Fibroblast of lung (primary cell): ENCODE results near the gene TRIM14.

ENCODE experiments used
- EZH2 ChIP-seq: IDR thresholded peaks from 2 replicates; pipeline ENCODE4 v1.5.1; 2012; ENCODE audit warnings: low read length, control low read depth, mild to moderate bottlenecking; ENCODE audit errors: missing control alignments
- TF ChIP-seq, protein P1 (sequence below), 2 donors: IDR thresholded peaks in 1 of 2; conservative IDR thresholded peaks in 1 of 2; 1 replicate in 1 of 2; 2 replicates in 1 of 2; pipeline ENCODE4 v1.5.1; 2011 to 2012; ENCODE audit warnings: low read length in 2 of 2, control low read depth in 1 of 2, inconsistent platforms in 1 of 2, low read depth in 1 of 2, mild to moderate bottlenecking in 1 of 2

DNA sequence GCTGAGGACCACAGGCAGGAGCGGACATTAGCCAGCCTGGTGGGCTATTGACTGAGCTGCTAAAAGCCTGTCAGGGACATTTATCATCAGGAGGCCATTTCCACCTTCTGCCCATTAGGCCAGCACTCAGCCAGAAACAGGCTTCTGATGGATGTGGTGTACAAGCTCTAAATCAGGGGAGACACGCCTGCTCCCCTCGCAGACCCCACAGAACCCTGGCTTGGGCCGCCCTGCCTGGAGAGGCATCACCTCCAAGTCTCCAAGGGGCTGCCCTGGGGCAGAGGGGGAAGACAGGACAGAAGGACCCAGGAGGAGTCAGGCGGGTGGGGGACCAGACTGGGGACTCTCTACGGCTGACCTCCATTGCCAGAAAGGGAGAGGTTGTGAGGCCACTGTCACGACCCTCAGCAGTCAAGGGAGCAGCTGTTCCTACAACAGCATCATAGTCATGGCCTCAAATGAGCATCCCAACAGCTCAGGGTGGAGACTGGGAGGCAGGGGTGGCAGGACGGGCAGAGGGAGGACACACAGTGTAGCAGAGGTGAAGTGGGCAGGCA is 24.0 kb upstream of the TRIM14 start:
- TF ChIP-seq EZH2, result no peak
- TF ChIP-seq, protein P1, sequence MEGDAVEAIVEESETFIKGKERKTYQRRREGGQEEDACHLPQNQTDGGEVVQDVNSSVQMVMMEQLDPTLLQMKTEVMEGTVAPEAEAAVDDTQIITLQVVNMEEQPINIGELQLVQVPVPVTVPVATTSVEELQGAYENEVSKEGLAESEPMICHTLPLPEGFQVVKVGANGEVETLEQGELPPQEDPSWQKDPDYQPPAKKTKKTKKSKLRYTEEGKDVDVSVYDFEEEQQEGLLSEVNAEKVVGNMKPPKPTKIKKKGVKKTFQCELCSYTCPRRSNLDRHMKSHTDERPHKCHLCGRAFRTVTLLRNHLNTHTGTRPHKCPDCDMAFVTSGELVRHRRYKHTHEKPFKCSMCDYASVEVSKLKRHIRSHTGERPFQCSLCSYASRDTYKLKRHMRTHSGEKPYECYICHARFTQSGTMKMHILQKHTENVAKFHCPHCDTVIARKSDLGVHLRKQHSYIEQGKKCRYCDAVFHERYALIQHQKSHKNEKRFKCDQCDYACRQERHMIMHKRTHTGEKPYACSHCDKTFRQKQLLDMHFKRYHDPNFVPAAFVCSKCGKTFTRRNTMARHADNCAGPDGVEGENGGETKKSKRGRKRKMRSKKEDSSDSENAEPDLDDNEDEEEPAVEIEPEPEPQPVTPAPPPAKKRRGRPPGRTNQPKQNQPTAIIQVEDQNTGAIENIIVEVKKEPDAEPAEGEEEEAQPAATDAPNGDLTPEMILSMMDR (conservative IDR thresholded peaks at IDR 0.05 in 1 of 2, IDR thresholded peaks at IDR 0.05 in 1 of 2; ENCODE audit: low read depth in 1 of 2, low read length in 2 of 2), result no peak
